HG03521 (cell line): Measurements from ENCODE around the gene DCHS1.
A peak's percentile ranks its signal among the peaks of the same experiment; 100 is the strongest.
"Not testable (repeated sequence)": the region's sequence is repeated elsewhere in the genome, so short reads cannot be mapped to it uniquely, and the experiment has no call there.

ENCODE experiments used
- ATAC-seq: cut with Tn5 transposase; IDR thresholded peaks from one replicate; pipeline ENCODE4 v1.9.1; 2021; ENCODE audit warnings: mild to moderate bottlenecking, moderate library complexity; ENCODE audit not compliant: unreplicated experiment

The DCHS1 gene, protein sequence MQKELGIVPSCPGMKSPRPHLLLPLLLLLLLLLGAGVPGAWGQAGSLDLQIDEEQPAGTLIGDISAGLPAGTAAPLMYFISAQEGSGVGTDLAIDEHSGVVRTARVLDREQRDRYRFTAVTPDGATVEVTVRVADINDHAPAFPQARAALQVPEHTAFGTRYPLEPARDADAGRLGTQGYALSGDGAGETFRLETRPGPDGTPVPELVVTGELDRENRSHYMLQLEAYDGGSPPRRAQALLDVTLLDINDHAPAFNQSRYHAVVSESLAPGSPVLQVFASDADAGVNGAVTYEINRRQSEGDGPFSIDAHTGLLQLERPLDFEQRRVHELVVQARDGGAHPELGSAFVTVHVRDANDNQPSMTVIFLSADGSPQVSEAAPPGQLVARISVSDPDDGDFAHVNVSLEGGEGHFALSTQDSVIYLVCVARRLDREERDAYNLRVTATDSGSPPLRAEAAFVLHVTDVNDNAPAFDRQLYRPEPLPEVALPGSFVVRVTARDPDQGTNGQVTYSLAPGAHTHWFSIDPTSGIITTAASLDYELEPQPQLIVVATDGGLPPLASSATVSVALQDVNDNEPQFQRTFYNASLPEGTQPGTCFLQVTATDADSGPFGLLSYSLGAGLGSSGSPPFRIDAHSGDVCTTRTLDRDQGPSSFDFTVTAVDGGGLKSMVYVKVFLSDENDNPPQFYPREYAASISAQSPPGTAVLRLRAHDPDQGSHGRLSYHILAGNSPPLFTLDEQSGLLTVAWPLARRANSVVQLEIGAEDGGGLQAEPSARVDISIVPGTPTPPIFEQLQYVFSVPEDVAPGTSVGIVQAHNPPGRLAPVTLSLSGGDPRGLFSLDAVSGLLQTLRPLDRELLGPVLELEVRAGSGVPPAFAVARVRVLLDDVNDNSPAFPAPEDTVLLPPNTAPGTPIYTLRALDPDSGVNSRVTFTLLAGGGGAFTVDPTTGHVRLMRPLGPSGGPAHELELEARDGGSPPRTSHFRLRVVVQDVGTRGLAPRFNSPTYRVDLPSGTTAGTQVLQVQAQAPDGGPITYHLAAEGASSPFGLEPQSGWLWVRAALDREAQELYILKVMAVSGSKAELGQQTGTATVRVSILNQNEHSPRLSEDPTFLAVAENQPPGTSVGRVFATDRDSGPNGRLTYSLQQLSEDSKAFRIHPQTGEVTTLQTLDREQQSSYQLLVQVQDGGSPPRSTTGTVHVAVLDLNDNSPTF (N-terminal part only)

DNA sequence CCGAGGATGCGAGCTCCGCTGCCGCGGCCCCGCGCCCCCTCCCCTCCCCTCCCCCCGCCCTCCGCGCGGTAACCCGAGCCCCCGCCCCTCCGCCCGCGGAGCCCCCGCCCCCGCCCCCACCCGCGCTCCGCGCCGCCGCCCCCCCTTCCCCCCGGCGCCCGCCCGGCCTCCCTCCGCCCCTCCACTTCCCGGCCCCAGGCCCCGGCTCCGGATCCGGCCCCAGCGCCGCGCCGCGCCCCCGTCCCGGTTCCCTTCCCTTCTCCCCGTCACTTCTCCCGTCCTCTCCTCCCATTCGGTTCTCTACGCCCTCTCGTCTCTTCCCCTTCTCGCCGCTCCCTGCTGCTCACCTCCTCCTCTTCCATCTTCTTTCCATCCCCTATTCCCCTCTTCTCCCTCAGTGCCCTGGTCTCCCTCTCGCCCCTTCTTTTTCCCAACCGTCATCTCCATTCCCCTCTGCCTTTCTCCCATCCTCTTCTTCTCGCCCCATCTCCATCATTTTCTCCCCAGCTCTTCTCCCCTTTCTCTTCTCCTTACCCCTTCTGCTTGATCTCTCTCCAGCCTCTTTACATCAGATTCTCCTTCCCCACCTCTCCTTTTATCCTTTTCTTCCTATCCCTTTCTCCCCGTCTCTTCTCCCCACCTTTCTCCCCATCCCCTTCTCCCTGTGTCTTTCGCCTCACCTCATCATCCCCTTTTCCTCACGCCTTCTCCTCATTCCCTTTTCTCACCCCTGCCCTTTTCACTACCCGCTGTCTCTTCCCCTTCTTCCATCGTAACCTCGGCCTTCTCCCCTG is at the start of gene DCHS1:
TSS of gene DCHS1 (minus strand) at position 20 of the 794 bp plus-strand sequence. CDS start 14,196 bp downstream, outside the sequence.
- ATAC-seq, result no peak

DNA sequence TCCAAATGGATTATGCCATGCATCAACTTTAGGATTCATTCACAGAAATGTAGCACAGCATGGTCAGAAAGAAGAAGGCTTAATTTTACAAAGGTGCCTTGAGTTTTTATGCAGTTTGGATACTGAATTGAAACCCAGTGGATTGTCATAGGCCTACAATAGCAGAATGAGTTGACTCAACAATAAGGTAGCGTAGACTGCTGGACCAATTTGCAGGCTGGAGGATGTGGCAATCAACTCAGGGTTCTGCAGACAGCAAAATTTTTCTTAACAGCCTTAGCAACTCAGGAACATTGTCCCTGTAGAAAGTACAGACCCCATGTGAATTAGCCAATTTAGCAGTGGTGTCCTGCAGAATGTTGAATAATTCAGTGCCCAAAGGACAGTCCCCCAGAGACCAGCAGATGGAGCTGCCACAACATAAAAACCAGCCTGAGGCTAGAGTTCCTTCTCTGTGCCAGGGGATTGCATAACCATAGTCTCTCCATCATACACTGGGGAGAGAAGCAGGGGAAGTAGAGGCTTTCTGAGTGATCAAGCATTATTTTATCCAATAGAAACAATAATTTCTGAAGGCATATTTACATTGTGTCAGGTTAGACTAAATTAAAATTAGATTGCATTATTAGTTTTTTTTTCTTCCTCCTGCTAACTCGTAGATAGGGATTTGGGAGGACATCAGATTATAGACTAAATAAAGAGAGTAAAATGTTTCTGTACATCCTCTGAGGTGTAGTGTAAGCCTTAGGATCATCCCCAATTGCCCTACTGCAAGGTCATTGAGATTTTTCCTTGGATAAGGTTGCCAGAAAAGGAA is 47.8 kb upstream of the DCHS1 start:
- no peak for ATAC-seq

DNA sequence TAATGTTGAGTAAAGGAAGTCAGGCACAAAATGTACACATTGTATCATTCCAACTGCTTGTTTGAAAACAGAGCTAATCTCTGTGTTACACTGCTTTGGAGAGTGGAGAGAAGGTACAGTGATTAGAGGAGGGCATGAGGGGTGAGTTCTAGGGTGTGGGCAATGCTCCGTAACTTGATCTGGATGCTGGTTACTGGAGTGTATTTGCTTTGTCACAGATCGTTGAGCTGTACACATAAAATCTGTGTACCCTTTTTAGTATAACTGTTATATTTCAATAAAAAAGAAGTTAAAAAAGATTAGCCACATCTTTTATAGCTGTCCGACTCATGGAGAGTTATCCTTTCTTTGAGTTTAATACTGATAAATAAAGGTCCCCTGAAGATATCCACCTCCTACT is 46.3 kb upstream of the DCHS1 start:
- ATAC-seq, result not testable (repeated sequence)

DNA sequence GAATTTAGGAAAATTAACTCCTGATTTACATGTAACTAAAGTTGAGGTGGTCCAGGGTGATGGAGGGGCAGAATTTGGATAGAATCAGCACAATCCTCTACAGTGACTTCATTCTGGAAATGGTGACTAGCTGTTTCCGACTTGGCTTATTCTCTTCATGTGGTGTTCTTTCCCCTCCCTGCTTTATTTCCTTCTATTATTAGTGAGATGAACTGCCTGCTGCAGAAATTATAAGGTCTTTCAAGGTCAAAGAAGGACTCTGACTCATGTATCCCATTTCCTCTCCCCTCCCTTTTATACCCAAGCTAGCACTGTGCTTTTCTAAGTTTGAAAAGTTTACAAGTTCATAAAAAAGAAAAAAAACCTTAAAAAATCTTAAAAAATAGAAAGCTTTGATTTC is 39.8 kb upstream of the DCHS1 start:
- no peak for ATAC-seq

DNA sequence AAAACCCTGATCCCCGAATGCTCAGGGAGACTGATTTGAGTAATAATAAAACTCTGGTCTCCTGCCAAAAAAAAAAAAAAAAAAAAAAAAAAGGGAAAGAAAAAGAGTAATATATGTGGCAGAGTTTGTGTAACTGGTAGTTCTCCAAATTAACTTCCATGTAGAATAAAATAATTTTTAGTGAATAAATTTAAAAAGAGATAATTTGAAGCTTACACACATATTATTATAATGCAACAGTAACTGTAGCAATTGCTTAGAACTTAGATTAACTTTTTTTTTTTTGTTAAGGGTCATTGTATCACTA is 38.6 kb upstream of the DCHS1 start:
- no peak for ATAC-seq

DNA sequence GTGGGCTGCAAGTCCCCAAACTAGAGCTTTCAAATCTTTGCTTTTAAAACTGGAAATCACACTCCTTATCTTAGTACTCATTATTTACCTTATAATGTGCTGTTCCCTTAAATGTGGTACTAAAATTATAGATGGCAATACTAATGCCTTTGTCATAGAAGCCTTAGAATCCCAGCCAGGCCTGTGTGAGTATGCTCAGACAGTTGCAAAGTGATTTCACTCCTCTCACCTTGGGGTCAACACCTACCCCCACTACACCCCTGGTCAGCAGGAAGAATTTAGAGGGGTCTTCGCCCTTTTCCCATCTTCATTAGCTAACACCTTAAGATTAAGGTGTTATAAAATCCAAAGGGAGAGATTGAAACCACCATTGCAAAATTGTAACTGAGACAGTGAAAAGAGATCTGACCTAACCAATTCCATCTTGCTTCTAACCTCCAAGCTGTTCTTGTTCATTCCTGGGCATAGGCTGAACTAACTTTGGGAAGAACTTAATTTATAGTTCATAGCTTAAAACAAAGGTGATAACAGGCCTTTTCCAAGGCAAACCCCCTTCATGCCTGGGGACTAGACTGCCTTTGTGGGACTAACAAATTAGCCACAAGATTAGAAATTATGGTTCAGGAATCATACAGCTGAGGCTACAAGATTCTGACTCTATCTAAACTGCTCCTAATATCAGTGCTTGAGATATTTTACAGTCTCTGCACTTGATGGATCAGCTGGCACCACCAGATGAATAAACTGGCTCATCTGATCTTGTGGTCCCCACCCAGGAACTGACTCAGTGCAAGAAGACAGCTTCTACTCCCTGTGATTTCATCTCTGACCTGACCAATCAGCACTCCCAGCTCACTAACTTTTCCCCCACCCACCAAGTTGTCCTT is 38.0 kb upstream of the DCHS1 start:
- ATAC-seq, result no peak

DNA sequence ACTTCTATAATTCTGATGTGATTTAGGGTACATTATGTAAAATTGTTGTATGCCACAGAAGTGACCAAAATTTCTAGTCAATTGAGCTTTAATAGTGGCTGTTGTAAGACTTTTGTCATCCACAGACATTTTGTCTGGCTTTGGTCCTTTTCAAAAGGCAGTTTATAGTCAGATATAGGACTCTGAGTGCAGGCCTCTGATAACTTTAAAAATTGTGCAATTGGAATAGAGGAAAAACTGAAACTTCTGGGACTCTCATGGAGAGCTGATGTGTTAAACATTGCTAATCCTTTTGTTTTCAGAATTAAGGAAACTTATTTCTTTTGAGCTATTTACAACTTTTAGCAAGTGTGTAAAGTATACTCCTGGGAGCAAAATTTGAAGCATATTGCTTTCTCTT is 36.5 kb upstream of the DCHS1 start:
- no peak for ATAC-seq

DNA sequence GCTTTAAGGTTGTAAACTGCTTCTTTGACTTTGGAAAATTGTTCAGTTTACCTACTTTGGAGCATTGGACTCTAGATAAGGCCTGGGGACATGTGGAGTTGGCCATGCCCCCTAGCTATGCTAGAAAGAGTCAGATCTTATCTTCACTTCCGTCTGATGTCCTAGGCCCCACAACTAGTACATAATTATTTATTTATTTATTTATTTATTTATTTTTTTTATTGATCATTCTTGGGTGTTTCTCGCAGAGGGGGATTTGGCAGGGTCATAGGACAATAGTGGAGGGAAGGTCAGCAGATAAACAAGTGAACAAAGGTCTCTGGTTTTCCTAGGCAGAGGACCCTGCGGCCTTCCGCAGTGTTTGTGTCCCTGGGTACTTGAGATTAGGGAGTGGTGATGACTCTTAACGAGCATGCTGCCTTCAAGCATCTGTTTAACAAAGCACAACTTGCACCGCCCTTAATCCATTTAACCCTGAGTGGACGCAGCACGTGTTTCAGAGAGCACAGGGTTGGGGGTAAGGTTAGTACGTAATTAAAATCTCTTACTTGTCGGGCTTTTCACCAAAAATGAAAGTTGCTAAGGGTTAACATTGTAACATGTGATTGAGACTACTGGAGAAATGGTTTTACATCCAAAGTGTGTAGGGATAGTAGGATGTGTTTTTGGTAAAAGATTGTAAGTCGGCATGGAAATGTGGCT is 35.0 kb upstream of the DCHS1 start:
- not testable (repeated sequence) for ATAC-seq

DNA sequence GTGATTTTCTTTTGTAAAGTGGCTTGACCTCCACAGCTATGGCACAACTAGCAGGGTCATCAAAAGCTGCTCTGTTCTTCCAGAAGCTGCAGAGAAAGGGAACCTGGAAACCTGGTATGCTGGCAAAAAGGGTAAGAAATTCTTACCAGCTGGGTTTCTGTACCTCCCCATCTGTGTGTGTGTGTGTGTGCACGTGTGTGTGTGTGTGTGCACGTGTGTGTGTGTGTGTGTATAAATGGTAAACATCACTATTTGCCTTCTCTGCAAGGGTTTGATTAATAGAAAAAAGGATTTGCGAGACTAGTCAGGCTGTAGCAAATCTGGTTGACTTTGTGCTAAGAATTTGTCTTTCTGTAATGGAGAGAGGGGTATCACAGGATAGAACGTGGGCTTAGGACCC is 32.3 kb upstream of the DCHS1 start:
- no peak for ATAC-seq

DNA sequence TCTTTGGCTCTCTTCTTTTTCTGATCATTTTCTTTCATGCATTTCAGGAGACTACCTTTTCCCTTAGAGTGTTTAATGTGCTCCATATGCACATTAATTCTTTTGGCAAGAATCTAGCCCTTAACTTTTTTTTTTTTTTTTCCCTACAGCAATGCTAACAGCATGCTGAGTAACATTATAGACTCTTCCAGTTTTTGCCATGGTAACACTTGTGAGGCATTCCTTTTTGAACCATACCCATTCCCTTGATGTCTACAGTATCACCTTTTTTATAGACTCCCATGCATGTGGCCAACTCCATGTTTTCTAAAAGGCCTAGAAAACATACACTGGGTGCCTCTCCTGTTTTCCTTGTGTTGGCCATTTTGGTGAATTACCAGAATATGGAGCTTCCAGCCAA is 30.4 kb upstream of the DCHS1 start:
- ATAC-seq, result no peak

DNA sequence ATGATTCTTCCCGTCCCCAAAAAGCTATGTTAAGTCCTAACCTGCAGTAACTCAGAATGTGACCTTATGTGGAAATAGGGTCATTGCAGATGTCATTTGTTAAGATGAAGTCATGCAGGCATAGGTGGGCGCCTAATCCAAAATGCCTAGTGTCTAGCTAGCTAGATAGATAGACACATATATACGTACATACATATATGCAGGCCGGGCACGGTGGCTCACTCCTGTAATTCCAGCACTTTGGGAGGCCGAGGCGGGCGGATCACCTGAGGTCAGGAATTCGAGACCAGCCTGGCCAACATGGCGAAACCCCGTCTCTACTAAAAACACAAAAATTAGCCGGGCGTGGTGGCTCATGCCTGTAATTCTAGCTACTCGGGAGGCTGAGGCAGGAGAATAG is 28.5 kb upstream of the DCHS1 start:
- ATAC-seq, result not testable (repeated sequence)

DNA sequence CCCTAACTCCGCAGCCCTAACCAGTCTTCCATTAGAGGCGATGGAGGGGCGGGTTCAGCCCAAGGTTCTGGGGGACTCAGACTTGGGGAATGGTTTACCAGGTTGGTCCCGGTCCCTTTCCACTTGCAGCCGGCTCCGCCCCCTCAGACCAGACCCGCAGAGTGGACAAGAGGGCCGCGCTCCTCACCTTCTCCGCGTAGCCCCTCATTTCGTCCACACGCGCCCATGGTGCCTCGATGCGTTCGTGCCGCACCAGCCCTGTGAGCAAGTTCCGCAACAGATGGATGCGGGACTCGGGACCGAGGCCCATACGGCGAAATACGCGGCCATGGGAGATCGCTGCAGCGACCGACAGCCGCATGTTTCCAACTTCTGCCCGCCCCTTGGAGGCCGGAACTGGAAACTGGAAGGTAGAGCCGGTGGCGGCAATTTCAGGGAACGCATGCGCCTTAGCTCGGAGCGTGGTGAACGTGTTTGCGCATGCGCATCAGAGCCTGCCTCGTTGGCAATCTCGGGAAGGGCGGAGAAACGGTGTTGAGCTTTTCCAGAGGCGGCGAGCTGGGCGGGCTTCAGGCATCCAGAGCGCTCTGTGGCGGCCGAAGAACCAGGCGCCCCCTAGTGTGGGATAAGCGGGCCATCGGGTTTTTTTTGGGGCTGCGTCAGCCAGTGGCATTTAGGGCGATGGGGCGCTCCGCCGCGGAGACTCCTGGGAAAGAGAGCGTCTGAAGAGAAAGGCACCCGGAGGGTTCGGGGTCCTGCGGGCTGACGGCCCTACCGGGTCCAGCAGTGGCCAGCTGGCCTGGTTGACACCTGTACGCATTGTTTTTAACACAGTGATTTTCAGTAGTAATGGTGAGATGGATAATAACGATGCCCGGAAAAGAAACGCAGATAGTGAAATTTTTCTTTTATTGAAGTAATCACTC is 27.6 kb upstream of the DCHS1 start, which contains the start of gene MRPL17:
TSS of gene MRPL17 (minus strand) at position 405 of the 926 bp plus-strand sequence. CDS start at position 361, 44 bp downstream.
- ATAC-seq, result peak; percentile 93

DNA sequence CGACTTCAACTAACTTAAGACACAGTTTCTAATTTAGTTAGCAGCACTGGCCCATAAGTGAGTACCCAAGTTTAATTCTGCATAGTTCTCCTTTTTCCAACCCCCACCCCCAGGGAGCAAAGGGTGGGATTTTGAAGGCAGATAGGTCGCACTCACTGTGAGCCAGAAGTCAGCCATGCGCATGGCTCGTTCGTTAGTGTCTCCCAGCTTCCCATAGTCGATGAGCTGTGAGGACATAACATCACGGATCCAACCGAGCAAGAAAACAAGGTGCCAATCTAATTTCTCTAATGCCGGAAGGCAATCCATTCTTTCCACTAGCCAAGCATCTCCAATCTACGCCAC is 27.0 kb upstream of the DCHS1 start:
- peak; percentile 5 for ATAC-seq

DNA sequence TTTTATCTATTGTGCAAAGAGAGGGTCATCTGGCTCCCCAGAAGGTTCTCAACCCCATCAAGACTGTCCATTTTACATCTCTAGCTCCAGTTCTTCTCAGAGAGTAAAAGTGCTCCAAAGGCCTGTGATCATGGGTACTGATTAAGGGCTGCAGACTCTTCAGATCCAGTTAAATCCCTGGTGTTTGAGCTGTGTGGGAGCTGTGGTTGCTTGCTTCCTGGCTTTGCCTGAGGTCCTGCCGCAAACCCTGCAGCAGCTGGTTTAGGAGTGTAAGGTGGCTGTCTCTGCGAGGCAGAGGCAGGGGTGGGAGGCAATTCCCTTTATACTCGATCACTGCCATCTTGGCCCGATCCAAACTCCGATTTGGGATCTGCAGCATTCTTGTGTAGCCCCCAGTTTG is 26.3 kb upstream of the DCHS1 start:
- no peak for ATAC-seq

DNA sequence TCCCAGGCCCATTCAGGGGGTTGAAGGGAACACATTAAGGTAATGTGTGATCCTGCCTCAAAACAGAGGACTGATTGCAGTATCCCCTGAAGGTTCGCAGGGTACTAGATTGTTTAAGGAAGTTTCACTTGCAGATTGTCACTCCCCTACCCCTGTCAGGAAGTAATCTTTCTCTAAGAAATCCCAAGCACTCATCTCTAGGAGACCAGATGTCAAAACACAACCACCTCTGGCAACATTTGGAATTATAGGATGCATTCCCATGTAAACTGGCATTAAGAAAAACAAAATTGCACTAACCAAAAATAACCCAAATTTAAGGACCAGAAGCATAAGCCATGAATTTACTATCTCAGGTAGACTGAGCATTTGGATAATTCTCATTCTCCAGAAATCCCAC is 25.9 kb upstream of the DCHS1 start:
- ATAC-seq, result no peak

DNA sequence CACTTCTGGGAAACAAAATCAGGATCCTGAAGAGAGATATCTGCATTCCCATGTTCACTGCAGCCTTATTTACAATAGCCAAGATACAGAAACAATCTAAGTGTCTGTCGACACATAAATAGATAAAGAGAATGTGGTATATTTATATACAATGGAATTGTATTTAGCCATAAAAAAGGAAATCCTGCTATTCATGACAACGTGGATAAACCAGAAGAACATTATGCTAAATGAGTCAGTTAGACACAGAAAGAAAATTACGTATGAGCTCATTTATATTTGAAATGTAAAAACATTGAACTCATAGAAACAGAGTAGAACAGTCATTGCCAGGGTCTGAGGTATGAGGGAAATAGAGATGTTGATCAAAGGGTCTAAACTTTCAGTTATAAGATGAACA is 21.4 kb upstream of the DCHS1 start:
- no peak for ATAC-seq

DNA sequence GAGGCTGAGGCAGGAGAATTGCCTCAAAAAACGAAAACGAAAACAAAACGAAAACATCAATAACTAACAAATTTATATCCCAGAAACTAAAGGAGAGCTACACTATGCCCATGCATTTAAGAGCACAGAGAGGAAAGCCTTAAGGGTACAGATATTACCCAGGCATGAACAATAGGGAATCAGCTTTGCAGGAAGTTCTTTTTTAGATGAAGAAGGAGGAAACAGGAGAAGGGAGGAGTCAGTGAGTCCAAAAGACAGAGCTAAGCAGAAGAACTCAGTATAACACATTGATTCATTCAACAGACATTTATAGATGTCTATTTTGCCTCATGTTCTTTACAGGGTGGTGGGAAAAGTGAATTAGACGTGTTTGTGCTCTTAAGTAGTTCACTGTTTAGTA is 19.3 kb upstream of the DCHS1 start:
- no peak for ATAC-seq
